HG02943 (cell line): ENCODE results near the gene FBN2.
"Not testable (repeated sequence)": the region's sequence is repeated elsewhere in the genome, so short reads cannot be mapped to it uniquely, and the experiment has no call there.

Experiments
- ATAC-seq: cut with Tn5 transposase; IDR thresholded peaks from one replicate; pipeline ENCODE4 v1.9.1; 2021; ENCODE audit warnings: mild to moderate bottlenecking, low read depth, moderate library complexity; ENCODE audit not compliant: unreplicated experiment

FBN2 gene

DNA sequence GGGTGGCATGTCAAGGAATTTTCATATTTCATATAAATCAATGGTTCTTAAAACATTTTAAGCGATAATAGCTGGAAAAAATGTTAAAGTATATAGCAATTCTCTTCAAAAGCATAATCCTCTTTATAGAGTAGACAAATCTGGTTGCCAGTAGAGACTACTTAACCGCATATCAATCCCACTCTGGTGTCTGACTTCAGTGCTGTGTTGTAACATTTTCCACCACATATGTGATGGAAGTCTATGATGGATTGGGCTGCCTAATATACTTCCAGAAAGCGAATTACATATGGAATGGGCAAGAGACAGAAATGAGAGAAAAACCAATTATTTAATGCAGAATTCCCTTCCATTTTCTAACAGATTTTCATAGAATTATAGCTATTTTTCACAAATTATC is 54.3 kb downstream of the FBN2 start:
- no peak for ATAC-seq

DNA sequence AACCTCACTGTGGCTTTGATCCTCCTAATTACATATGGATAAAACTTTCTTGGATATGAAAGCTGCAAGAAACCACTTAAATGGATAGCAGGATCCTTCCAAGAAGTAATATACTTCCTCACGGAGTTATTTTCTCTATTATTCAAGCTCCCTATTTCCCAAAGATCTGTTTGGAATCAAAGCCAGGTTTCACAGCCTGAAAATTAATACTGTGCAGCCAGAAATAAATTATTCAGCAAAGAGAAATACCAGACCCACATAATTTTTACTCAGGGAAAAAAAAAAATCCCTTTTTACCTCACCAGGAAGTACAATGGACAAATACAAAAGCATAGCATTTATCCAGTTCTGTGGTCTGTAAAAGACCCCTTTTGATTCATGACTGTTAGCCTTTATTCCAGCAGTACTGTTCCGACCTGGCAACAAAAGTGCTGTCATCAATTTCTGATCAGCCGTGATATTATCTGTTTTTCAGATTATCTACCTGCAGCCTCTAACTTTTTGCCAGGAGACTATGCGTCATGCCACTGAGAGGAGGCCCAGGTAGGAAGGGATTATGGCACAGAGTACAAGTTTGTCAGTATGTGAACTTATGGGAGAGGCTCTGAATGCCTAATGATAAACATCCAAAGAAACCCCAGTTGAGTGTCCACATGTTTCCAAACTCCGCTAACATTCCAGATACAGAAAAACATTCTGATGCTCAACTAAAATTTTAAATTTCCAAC is 57.0 kb downstream of the FBN2 start:
- ATAC-seq: no peak

DNA sequence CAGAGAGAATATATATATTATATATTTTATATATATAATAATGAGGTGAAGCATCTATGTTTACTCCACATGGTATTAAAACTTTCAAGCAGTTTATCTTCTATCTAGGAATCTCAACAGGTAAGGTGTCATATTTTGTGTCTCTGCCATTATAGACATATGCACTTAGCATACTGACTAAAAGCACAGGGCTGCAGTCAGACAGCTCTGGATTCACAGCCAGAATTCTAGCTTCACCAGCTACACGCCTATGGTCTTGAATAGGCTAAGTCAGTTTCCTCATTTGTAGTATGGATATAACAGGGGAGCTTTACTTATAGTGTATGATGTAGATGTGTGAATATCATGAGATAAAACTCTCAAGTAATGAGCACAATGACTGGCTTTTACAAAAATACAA is 57.9 kb downstream of the FBN2 start:
- ATAC-seq: no peak

DNA sequence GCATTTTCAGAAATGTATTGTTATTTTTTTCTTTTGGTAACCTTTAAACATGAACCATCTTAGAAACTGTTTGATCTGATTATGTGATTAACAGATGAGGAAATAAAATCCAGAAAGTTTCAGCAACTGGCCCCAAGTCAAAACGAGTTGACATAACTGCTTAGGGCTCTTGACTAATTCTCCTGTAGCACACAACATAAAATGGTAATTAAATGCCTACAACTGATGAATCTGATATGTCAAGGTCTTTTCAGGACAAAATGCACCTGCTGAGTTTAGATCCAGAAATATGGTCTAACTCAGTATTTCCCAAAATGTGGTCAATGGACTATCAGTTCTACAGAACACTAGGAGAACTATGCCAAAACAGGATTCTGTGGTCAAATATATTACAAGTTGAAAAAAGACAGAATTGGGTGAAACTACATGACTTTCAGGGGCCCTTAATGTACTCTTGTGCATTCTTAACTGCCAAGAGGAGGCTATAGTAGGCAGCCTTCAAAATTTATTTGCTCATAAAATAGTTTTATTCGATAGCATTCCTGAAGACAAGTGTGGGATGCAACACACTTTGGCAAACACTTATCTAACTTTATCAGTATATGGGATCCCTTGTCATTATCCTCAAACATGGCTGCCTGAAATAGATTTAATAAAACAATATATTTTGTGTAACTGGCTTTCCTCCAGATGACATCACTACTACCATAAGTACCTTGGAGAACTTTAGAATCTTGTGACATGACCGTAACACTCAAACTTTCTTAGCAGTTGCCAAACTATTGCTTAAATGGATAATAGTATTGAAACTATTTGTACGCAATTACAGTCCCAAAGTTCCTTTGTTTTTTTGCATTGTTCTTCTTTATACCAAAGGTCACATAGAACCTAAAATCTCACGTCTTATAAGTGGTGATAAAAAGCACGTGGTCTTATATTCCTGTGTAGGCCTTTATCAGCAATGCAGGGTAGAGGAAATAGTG is 59.4 kb downstream of the FBN2 start:
- ATAC-seq: no peak

DNA sequence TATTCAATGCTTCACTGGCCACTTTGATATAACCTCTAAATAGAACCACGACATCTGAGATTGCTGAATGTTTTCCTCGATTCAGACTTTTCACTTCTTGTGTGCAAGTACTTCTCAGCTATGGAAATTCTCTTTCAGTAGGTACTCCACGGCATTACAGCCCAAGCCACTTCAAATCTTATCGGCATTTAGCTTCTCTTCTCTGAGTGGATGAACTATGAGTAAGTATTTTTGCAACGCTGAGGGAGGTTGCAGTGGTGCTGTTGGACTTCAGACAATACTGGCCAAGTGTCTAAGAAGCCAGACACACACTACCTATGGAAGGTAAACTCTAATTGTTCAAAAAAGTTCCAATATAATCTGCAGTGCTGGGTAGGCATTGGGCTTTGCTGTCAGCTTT is 60.1 kb downstream of the FBN2 start:
- ATAC-seq: no peak

DNA sequence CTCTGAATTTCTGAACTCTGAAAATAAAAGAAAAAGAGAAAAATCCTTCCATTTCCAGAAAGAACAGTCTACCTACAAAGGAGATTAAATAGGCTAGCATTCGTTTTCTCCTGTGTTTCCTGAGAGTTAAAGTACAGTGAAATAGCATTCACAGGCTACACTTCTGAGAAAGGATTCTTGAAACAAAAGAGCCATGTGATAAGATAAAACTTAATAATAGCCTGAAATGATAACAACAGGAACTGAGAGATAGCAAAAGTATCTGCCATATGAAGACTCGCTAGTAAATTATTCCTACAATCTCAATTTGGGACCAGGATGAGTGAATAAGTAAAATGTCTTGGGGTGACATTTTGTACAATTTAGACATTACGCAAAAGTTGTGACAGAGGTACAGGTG is 62.4 kb downstream of the FBN2 start:
- ATAC-seq: no peak

DNA sequence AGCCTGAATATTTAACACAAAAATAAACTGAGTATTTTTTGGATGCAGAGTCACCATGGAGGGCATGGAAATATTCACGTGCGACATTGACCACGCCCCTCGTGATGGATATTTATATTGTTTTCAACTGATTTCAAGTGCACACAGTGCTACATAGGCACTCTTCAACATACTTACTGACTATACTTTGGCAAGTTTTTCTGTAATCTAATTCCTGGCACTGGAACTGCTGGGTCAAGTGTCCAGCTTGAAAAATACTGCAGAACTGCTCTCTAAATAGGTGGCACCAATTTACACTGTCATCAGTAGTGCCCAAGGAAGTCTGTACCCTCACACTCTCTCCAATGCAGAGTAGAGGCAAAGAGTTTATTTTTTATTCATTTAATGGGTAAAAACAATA is 65.1 kb downstream of the FBN2 start:
- no peak for ATAC-seq

DNA sequence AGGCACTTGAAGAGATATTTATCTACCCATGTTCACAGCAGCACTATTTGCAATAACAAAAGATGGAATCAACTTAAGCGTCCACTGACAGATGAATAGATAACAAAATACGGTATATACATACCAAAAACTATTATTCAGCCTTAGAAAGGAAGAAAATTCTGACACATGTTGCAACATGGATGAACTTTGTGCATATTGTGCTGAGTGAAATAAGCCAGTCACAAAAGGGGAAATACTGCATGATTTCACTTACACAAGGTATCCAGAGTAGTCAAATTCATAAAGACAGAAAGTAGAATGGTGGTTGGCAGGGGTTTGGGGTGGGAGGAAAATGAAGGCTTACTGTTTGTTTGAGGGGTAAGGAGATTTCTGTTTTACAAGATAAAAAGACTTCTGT is 66.0 kb downstream of the FBN2 start:
- no peak for ATAC-seq

DNA sequence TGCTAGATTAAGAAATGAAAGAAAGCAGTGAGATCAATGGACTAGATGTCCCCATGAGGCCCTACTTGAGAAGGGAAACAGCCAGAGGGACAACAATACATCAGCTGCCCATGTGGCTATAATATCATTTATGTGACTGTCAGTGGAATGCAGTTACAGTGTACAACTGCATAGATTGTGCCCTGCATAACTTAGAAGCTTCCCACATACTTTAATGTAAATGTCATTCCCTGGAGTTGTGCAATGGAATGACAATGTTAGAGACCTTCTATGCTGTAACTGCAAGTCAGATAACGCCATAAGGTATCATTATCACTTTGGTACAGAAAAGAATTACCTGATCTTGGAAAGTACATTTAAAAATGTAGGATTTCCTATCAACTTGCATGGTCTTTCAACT is 67.4 kb downstream of the FBN2 start:
- ATAC-seq: no peak

DNA sequence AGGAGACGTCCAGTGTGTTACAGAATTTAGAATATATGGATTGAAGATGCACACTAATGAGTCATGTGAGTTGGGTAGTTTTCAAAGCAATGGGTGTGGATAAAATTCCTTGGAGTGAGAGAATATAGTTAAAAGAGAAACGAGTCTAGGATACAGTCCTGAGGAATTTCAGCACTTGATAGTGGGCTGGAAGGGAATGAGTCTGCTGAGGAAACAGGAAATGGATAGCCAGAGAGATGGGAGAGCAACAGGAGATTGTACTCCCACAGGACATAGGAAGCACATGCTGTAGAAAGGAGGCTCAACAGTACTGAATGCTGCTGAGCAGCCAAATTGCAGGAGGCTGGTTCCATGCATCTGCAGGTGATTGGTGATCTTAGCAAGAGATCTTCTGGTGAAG is 68.1 kb downstream of the FBN2 start:
- ATAC-seq: no peak

DNA sequence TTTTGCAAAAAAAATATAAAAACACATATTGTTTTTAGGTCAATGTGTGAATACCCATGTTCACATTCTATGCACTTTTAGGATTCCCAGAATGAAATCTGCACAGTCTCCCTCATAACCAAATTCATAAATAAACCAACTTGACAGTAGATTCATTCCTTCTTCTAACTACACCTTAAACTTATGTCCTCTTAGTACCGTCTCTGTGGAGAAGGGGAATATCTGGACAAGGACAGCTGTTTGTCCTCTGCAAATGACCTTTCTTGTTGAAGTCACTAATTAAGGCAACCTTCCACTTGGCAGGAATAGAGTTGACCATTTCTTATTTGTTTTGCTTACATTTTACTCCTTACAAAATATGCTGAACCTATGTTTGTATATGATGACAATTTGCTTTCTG is 71.1 kb downstream of the FBN2 start:
- no peak for ATAC-seq

DNA sequence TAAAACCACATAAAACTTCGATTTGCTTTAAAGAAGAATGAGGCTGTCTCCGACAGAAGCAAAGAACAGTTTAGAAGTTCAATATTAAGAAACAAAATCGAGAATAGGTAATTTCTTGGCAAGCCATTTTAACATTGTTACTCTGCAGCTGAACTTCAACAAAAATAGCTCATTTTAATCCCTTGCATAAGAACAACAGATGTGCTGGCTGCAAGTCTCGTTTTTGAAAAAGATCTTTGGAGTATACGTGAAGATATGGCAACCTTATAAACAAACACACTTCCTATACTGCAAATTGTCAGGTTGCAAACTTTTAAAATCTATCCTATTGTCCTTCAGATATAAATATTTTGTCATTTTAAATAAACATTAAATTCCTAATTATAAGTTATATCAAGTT is 71.5 kb downstream of the FBN2 start:
- no peak for ATAC-seq

DNA sequence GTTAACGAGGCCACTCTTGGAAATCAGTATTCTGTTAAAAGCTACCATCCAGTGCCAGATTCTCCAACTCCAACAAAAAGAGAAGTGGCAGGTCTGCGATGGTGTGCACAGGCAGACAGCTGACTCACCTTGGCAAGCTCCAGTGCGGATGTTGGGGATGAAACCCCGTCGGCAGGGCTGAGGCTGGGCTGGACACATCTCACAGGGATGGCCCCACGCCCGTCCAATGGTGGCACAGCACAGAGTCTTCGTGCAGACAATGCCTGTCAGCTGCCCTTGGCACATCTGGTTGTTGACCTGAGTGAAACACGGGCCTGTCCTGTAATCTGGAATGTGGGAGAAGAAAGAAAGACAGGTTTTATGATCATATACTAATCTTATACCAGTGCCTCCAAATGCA is 73.4 kb downstream of the FBN2 start:
- ATAC-seq: no peak

DNA sequence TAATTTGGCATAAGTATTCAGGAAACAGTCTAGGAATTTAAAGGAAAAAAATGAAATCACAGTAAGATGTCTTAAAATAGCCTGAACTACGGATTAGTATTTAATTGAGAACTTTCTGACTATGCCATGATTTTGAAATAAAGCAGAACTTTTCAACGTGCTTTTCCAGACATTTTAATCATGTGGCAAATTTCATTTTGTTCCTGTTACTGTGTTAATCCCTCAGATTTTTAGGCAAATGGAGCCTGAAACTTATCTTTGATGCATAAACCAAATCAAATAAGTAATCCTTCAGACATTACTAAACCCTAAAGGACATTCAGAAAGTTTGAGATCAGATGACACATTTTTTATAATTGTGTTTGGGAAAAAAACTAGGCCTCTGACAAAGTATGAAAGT is 75.7 kb downstream of the FBN2 start:
- no peak for ATAC-seq

DNA sequence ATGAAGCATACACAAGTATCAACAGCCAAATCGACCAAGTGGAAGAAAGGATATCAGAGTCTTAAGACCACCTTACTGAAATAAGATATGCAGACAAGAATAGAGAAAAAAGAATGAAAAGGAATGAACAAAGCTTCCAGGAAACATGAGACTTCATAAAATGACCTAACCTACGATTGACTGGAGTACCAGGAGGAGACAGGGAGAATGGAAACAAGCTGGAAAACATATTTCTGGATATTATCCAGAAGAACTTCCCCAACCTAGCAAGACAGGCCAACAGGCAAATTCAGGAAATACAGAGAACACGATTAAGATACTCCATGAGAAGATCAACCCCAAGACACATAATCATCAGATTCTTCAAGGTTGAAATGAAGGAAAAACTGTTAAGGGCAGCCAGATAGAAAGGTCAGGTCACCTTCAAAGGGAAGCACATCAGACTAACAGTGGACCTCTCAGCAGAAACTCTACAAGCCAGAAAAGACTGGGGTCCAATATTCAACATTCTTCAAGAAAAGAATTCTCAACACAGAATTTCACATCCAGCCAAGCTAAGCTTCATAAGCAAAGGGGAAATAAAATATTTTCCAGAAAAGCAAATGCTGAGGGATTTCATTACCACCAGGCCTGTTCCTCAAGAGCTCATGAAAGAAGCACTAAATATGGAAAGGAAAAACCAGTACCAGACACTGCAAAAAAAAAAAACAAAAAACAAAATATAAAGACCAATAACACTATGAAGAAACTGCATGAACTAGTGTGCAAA is 80.7 kb downstream of the FBN2 start:
- ATAC-seq: not testable (repeated sequence)

DNA sequence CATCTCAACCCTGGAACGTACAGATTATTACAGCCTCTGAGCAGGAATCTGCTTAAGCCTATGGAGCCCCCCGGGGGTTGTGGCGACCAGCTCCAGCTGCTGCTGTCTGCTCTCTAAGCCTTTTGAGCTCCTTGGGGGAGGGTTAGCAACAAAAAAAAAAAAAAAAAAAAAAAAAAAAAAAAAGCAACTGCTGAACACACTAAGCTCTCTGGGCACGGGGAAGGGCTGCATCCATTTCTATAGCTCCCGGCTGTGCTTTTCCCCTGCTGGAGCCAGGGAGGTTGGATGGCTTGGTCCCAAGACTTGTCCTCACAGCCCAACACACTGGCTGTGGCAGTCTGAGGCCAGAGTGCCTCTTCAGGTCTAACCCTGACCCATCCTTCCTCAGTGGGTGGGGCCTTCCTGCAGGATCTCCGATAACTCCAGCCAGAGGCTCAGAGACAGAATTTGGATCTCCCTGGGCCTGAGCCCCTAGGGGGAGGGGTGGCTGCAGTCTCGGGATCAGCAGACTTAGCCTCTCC is 82.1 kb downstream of the FBN2 start:
- ATAC-seq: no peak

DNA sequence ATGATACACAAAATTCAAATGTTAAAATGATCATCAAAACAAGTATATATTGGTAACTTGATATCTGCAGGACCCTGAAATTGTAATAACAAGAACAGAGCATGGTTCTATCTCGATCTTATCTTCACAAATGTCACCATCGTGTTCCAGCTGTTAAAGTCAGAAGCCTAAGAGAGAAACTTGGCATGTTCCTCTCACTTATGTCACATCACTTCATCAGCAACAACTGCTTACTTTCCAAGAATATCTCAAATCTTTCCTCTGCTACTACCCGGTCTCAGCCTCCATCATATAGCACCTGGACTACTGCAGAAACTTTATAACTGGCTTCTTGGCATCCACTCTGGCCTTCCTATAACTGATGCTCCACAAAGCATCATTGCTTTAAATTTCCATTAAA is 84.9 kb downstream of the FBN2 start:
- no peak for ATAC-seq

DNA sequence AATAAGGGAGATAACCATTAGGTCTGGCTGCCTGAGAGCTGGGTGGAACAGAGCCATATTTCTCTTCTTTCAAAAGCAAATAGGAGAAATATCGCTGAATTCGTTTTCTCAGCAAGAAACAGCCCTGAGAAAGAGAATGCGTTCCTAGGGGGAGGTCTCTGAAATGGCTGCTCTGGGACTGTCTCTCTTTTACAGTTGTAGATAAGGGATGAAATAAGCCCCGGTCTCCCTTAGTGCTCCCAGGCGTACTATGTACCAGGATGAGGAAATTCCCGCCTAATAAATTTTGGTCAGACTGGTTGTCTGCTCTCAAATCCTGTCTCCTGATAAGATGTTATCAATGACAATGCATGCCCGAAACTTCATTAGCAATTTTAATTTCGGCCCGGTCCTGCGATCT is 90.8 kb downstream of the FBN2 start:
- not testable (repeated sequence) for ATAC-seq

DNA sequence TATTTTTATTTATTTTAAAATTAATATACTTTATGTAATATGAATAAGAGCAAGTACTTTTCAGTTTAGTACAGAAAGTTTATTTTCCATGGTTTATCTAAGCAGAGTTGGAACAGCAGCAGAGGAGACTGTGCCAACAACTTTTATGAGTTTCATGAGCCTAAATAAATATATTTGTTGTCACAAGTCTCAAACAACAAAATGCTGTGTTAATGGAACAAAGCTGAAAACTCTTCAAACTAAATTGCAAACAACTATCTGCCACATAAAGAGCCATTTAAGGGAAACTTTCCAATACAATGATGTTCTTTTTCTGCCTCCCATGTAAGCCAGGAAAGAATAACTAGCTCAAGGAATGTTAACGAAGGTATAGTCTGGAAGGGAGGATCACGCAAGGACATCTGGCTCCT is 96.1 kb downstream of the FBN2 start:
- ATAC-seq: no peak

DNA sequence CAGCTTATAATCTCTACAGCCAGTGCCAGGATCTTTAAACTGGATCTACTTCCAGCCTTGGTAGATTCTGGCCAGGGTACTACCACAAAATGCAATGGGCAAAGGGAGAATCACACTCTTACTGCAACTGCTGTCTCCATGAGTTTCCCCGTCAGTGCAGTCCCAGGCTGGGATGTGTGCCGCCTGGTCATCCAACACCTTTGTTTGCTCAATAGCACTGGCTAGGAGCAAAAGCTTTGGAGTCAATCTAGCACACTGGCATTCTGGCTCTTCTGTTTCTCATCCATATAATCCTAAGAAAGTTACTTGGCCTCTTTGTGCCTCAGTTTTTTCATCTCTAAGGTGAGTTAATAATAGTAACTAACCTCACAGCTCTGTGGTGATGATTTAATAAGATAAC is 96.9 kb downstream of the FBN2 start:
- no peak for ATAC-seq

DNA sequence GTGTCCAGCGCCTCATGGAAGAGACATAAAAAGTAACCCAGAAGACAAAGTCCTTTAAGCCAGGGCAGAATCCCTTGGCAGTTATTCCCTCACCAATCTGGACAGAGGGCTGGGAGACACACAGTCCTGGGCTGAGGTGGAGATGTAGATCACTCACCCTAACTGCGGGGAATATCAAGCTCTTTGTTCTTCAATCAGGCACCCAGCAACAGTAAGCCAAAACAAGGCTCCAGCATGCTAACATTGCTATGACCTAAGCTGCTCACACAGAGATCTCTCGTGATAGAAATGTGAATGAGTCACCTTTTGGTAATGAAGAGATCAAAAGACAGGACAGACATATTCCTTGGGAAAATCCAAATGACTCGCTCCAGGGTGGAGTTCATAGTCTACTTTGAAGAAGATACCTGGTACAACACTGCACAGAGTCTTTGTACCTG is 101.3 kb downstream of the FBN2 start:
- ATAC-seq: no peak
